NCI-H774 (cell line): ENCODE measurements around the gene CAMK2N2.

Experiments
- DNase-seq: peaks from one replicate; lab custom pipeline; 2025; lab: John Stamatoyannopoulos, UW

CAMK2N2 gene

GRCh38 chr3:184240384-184241140 lies 20.8 kb downstream of the CAMK2N2 start:
- no peak for DNase-seq

- DNase-seq: no peak
Measured at GRCh38 chr3:184239708-184240107, 21.6 kb downstream of the CAMK2N2 start.

- DNase-seq: no peak
Measured at GRCh38 chr3:184239221-184239620, 22.1 kb downstream of the CAMK2N2 start.

GRCh38 chr3:184238246-184238818 lies 23.0 kb downstream of the CAMK2N2 start:
- no peak for DNase-seq

GRCh38 chr3:184237807-184238206 lies 23.5 kb downstream of the CAMK2N2 start:
- DNase-seq: no peak

GRCh38 chr3:184237211-184237610 lies 24.1 kb downstream of the CAMK2N2 start:
- DNase-seq: no peak

- DNase-seq: no peak
Measured at GRCh38 chr3:184236636-184237035, 24.7 kb downstream of the CAMK2N2 start.

GRCh38 chr3:184236033-184236410 lies 25.3 kb downstream of the CAMK2N2 start:
- DNase-seq: no peak

GRCh38 chr3:184235381-184236032 lies 25.8 kb downstream of the CAMK2N2 start:
- no peak for DNase-seq

GRCh38 chr3:184234671-184235380 lies 26.5 kb downstream of the CAMK2N2 start:
- DNase-seq: no peak

- no peak for DNase-seq
Measured at GRCh38 chr3:184234224-184234623, 27.1 kb downstream of the CAMK2N2 start.

- DNase-seq: no peak
Measured at GRCh38 chr3:184233127-184233843, 28.1 kb downstream of the CAMK2N2 start.

- no peak for DNase-seq
Measured at GRCh38 chr3:184231671-184232070, 29.7 kb downstream of the CAMK2N2 start.

GRCh38 chr3:184230603-184231528 lies 30.5 kb downstream of the CAMK2N2 start:
- peak; percentile 90 for DNase-seq

GRCh38 chr3:184230081-184230602 lies 31.2 kb downstream of the CAMK2N2 start:
- peak; percentile 47 for DNase-seq

- DNase-seq: peak; percentile 94
Measured at GRCh38 chr3:184229394-184230080, 31.8 kb downstream of the CAMK2N2 start, which contains the start of gene VWA5B2. Gene VWA5B2, plus strand, starts transcription at chr3:184229585. Its CDS starts 944 bp downstream, at chr3:184230529.

GRCh38 chr3:184228376-184229137 lies 32.8 kb downstream of the CAMK2N2 start:
- no peak for DNase-seq

- DNase-seq: peak; percentile 52
Measured at GRCh38 chr3:184227481-184227935, 33.8 kb downstream of the CAMK2N2 start.

- DNase-seq: no peak
Measured at GRCh38 chr3:184223946-184224345, 37.4 kb downstream of the CAMK2N2 start.
